HS-27A (cell line): ENCODE data around the gene DYNLT1.
"Not testable (repeated sequence)": the region's sequence is repeated elsewhere in the genome, so short reads cannot be mapped to it uniquely, and the experiment has no call there.

Experiments
- DNase-seq: peaks from one replicate; pipeline ENCODE4 v3.0.0-alpha.2; 2012; ENCODE audit warnings: low read depth, missing footprints

DYNLT1 gene

GRCh38 chr6:158639056-158639455 is 5.5 kb downstream of the DYNLT1 start:
- DNase-seq = no peak

DNA sequence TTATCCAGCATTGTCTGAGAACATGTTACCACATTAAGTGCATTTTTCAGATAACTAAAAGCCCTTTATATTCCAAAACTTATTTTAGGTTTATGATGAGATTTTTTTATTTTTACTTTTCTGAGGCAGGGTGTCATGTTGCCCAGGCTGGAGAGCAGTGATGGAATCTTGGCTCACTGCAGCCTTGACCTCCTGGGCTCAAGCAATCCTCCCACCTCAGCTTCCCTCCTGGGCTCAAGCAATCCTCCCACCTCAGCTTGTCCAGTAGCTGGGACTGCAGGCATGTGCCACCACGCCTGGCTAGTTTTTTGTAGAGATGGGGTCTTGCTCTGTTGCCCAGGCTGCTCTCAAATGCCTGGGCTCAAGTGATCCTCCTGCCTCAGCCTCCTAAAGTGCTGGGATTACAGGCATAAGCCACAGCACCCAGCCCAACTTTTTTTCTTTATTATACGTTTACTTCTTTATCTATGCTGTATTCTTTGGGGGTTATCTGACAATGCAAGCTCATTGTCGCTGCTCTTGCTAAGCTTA is 6.2 kb downstream of the DYNLT1 start:
- no peak for DNase-seq

- no peak for DNase-seq
These were observed 7.8 kb downstream of the DYNLT1 start for GRCh38 chr6:158636778-158637177.

DNA sequence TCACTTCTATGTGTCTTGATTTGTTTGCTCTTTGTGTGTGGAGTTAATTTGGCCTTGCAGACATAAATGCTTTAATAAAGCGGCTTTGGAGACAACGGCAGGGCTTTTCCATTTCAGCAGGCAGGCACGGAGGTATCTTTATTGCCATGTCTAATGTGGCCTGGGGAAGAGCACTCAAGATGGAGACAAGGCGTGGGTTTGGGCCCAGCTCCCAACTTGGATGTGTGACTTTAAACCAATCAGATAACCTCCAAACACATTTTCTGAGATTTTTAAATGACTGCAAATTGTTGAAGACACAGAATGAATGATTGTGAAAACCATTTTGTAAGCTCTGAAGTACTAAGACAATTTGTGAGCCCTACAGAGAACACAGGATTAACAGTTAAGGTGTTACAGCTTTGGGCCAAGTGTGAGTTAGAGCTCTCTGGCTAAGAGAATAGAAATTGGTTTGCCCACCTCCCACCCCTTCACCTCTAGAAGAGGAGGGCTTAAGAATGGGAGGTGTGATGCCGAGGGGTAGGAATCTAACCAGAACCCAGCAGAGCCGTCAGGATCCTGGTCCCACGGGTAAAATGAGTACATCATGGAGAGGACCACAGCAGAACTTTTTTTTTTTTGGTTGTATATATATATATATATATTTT is 9.0 kb downstream of the DYNLT1 start:
- DNase-seq = no peak

DNA sequence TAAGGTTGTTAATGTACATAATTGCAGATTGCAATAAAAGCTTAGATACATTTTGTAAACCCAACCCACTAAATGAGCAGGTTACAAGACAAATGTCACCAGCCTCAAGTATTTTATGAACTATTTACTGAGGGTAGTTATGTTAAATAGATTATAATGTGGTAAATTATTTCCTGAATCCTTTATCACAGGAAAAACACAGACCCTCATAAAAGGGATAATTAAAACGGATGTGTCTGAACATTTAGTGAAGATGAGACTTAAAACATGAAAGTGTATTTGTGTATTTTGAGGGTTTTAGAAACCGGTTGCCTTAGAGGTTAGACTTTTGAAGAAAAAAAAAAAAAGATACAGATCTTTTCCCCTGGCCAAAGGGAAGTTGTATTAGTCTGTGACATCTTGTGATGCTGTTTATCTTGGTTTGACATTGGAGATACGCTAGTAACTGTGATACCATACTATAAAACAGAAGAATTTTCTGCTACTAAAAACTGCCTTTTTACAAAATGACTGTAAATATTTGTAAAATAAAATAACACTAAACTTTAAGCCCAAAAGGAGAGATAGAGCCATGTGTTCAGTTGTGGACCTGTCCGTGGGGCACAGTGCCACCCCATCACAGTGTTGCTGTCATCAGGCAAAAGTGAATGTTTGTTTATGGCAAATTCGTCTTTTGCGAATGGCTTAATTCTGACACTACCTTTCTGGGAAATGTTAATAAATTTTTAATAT is 9.7 kb downstream of the DYNLT1 start:
- DNase-seq = no peak

GRCh38 chr6:158633127-158633526 is 11.4 kb downstream of the DYNLT1 start:
- DNase-seq = no peak

DNA sequence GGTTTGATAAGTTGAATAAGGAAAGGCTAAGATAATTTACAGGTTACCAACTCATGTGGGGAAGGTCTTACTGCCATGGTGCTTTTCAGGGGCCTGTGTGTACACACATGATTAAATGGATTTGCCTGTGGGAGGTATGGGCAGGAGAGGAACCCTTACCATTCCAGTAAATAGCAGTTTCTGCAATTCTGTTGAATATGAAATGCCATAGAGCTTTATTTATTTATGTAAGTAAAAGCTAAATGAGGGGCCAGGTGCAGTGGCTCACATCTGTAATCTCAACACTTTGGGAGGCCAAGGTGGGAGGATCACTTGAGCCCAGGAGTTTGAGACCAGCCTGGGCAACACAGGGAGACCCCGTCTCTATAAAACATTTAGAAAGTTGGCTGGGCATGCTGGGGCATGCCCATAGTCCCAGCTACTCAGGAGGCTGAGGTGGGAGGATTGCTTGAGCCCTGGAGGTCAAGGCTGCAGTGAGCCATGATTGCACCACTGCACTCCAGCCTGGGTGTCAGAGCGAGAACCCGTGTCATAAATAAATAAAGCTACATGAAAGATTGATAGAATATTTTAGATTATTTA is 11.9 kb downstream of the DYNLT1 start:
- not testable (repeated sequence) for DNase-seq

- no peak for DNase-seq
These were observed 12.6 kb downstream of the DYNLT1 start for GRCh38 chr6:158631678-158632537.

DNA sequence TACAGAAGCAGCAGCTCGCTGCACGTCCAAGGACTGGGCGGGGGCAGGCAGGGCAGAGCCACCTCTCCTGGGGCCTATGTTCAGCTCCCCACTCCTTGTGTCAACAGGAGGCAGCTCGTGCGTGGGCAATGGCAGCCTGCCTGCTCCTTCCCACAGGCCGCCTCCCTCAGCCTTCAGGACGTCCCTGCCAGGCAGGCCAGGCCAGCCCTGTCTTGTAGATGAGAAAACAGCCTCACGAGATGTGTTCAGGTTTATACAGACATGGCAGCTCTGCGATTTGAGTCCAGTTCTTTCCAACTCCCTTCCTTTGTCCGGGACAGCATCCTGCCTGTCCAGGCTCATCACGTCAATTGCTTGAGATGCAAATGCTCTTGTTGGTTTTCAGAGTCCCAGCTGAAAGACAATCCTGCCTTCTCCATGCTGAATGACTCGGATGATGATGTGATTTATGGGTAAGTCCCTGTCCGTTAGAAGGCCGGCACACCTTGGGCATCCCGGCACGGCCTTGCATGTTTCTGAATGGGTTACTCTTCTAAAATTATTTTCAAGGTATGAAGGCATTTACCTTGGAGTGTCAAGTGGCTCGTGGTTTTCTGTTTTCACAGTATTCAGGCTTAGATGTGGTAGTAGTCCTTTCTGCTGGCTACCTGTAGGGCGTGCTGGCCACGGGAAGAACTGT is 13.5 kb downstream of the DYNLT1 start:
- no peak for DNase-seq

- DNase-seq = no peak
These were observed 14.9 kb downstream of the DYNLT1 start for GRCh38 chr6:158629367-158630221.

GRCh38 chr6:158628542-158628941 is 16.0 kb downstream of the DYNLT1 start:
- no peak for DNase-seq

DNA sequence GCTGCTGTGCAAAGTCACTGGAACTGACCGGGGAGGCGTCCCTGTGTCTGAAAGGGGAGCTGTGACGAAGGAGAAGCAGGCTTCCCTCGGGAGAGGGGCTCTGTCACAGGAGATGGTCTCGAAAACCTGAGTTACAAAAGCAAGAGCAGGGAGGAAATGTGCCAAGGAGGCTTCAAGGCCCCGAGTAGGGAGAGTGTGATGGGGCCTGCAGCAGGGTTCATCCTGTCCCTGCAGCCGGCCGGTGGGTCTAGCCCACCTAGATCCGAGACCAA is 16.7 kb downstream of the DYNLT1 start:
- no peak for DNase-seq

GRCh38 chr6:158627168-158627939 is 17.2 kb downstream of the DYNLT1 start:
- DNase-seq = no peak

- no peak for DNase-seq
These were observed 18.0 kb downstream of the DYNLT1 start for GRCh38 chr6:158626360-158627167.

GRCh38 chr6:158625881-158626305 is 18.6 kb downstream of the DYNLT1 start:
- no peak for DNase-seq

DNA sequence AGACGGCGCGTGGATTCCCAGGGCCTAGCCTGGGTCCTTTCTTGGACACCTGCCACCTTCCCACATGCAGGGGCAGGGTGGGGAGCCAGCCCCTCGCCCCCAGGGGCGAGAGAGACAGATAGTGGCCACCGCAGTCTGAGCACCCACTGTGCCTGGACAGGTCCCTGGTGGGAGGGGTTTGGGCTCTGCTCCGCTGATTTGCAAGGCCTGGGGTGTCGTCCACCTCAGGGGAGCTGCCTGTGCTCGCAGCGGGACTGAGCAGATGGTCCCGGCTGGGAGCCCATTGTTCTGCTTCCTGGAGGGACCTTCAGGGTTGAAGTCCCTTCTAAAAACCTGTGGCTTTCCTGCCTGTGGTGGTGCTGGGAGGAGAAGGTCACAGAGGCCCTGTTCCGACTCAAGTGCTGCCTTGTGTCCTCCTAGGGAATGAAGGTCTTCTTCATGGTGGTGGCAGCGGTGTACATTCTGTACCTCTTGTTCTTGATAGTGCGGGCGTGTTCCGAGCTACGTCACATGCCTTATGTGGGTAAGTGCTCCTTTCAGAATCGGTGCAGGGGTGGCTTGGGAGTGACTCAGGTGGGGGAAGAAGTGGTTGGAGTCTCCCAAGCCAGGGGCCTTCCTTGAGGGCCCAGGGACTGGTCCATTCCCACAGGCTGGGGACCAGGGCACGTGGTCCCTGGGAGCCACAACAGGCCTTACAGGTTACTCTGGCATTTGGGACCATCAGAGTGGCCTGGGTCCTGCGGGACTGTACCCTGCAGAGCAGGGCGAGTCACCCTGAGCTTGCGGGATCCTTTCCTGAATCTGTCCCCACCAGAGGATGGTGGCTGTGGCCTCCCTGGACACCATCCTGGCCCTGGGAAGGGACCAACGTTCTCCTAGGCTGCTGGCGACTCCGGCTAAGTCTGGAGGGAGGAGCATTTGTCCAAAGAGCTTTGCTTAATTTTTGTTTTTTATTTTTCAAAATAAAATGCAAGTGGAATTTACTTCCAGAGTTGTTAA is 19.6 kb downstream of the DYNLT1 start:
- no peak for DNase-seq

DNA sequence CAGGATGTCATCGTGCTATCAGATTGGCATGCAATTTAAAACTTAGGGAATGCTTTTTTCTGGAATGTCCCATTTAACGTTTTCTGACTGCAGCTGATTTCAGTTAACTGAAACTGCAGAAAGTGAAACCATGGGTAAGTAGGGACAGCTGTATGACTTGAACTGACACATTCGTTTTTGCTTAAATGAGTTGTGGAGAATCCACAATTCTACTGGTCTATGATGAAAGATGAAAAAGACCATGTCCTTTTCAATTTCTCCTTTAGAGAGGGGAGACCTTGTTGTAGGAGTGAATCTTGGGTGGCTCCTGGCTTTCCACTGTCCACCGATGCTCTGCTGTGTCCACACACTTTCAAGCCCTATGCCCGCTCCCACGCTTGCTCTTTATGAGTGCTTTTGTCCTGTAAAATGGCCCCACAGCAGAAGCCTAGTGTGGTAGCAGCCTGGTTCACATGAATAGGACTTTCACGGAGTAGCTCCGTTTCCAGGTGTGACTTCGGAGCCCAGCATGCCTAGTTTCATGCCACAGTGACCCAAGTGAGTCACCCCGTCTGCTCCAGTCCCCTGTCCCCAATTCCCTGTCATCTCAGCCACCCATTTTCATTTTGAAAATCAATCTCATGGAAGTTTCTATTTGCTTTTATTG is 21.9 kb downstream of the DYNLT1 start:
- DNase-seq = no peak
